Neural progenitor cell (in vitro differentiated cells): Measurements from ENCODE around the gene MUC12.

Experiments
- EZH2 ChIP-seq: fragments of 200-600 bp; sonication (generic); IDR thresholded peaks from 2 replicates; pipeline ENCODE4 v1.6.1; 2017; ENCODE audit warnings: antibody characterized with exemption, mild to moderate bottlenecking, moderate library complexity
- EZH2phosphoT487 ChIP-seq: fragments of 200-600 bp; sonication (generic); IDR thresholded peaks from 2 replicates; pipeline ENCODE4 v1.6.1; 2017; ENCODE audit warnings: antibody characterized with exemption
- TF ChIP-seq, protein P1 (sequence below): fragments of 200-600 bp; sonication (generic); IDR thresholded peaks from 2 replicates; pipeline ENCODE4 v1.5.1; 2017; ENCODE audit warnings: antibody characterized with exemption, mild to moderate bottlenecking

DNA sequence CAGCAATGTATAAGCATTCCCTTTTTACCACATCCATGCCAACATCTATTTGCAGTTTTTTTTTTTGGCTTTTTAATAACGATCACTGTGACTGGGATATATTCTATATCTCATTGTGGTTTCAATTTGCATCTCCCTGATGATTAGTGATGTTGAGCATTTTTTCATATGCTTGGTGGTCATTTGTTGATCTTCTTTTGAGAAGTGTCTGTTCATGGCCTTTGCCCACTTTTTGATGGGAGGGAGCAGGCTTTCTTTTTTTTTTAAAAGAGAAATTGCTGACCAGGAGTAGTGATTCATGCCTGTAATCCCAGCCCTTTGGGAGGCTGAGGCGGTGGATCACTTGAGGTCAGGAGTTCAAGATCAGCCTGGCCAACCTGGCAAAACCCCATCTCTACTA lies 54.5 kb downstream of the MUC12 start:
- TF ChIP-seq, protein P1, sequence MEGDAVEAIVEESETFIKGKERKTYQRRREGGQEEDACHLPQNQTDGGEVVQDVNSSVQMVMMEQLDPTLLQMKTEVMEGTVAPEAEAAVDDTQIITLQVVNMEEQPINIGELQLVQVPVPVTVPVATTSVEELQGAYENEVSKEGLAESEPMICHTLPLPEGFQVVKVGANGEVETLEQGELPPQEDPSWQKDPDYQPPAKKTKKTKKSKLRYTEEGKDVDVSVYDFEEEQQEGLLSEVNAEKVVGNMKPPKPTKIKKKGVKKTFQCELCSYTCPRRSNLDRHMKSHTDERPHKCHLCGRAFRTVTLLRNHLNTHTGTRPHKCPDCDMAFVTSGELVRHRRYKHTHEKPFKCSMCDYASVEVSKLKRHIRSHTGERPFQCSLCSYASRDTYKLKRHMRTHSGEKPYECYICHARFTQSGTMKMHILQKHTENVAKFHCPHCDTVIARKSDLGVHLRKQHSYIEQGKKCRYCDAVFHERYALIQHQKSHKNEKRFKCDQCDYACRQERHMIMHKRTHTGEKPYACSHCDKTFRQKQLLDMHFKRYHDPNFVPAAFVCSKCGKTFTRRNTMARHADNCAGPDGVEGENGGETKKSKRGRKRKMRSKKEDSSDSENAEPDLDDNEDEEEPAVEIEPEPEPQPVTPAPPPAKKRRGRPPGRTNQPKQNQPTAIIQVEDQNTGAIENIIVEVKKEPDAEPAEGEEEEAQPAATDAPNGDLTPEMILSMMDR = no peak
- no peak for TF ChIP-seq EZH2
- no peak for TF ChIP-seq EZH2phosphoT487
